Activated CD4-positive, alpha-beta memory T cell treated with anti-CD3 and anti-CD28 coated beads, Interleukin-2, amount 10 ng/mL, durations not matched to agents 7 days and 5 days (primary cell): ENCODE data around the gene NOVA2. TPM values are rescaled to one million over a fixed set of nuclear protein-coding genes. Genes with fewer than 3 reads are reported as not detected.

Experiments used
- CTCF ChIA-PET: fragments of 350-600 bp; sonication (Branson Sonifier 250); formaldehyde crosslinking; loops from one replicate; lab custom pipeline; 2021; ENCODE audit warnings: antibody characterized with exemption, inconsistent platforms; lab: Charles Lee
- POLR2A ChIA-PET: fragments of 350-600 bp; sonication (Branson Sonifier 250); formaldehyde crosslinking; loops from one replicate; lab custom pipeline; 2021; ENCODE audit warnings: antibody characterized with exemption; lab: Charles Lee
- DNase-seq: peaks from one replicate; pipeline ENCODE4 v3.0.0-alpha.2; 2020
- H3K27ac Mint-ChIP-seq: one replicate; pipeline ENCODE4 v1.8.0; 2021; ENCODE audit warnings: mild to moderate bottlenecking, mixed read lengths
- H3K27me3 Mint-ChIP-seq: one replicate; pipeline ENCODE4 v1.8.0; 2021; ENCODE audit warnings: mixed read lengths
- H3K36me3 Mint-ChIP-seq: one replicate; pipeline ENCODE4 v1.8.0; 2021; ENCODE audit warnings: low read depth, mixed read lengths
- H3K4me1 Mint-ChIP-seq: one replicate; pipeline ENCODE4 v1.8.0; 2021; ENCODE audit warnings: mixed read lengths
- H3K4me3 Mint-ChIP-seq: one replicate; pipeline ENCODE4 v1.8.0; 2021; ENCODE audit warnings: mild to moderate bottlenecking, mixed read lengths
- H3K9me3 Mint-ChIP-seq: one replicate; pipeline ENCODE4 v1.8.0; 2021; ENCODE audit warnings: mixed read lengths
- total RNA-seq, 2 experiments: library from RNA; stranded (reverse); gene quantifications; one replicate each; pipeline ENCODE4 v1.2.3, GENCODE V29; 2021

Gene NOVA2
- total RNA-seq, 2 experiments from 2014 or later, result 0.15 to 0.30 TPM

GRCh38 chr19:45972081-45972946 is 1.4 kb downstream of the NOVA2 start:
- Mint-ChIP-seq H3K36me3 (no peaks in the 10 kb centered on the region), H3K27ac (no peak overlapping the region), H3K9me3 (no peaks in the 10 kb centered on the region), H3K27me3 (peaks cover 68% of the 10 kb centered on the region), H3K4me3 (peak overlapping the region; percentile 4), H3K4me1 (peaks cover 19% of the 10 kb centered on the region)
- CTCF ChIA-PET, result no interaction called here
- POLR2A ChIA-PET, result interaction anchor here (1.2 kb wide), 1 partner anchor 12 kb away, joined by 3 read pairs; no protein-coding TSS in a partner anchor
- DNase-seq, result peak; percentile 25

- no peak overlapping the region for H3K27ac Mint-ChIP-seq
- ChIA-PET CTCF (no interaction called here), POLR2A (no interaction called here)
- no peaks in the 10 kb centered on the region for H3K36me3 Mint-ChIP-seq
- no peaks in the 10 kb centered on the region for H3K9me3 Mint-ChIP-seq
- H3K4me3 Mint-ChIP-seq, result no peak overlapping the region
- H3K4me1 Mint-ChIP-seq, result peaks cover 19% of the 10 kb centered on the region
- no peak for DNase-seq
- H3K27me3 Mint-ChIP-seq, result peaks cover 68% of the 10 kb centered on the region
These were observed 2.3 kb downstream of the NOVA2 start for GRCh38 chr19:45971260-45971902.

- no peak overlapping the region for H3K27ac Mint-ChIP-seq
- ChIA-PET CTCF (interaction anchor here (0.6 kb wide), 1 partner anchor 17 kb away, joined by 3 read pairs; no protein-coding TSS in a partner anchor), POLR2A (no interaction called here)
- H3K4me1 Mint-ChIP-seq, result peaks cover 19% of the 10 kb centered on the region
- H3K36me3 Mint-ChIP-seq, result no peaks in the 10 kb centered on the region
- no peak overlapping the region for H3K4me3 Mint-ChIP-seq
- no peak for DNase-seq
- H3K27me3 Mint-ChIP-seq, result peaks cover 63% of the 10 kb centered on the region
- no peaks in the 10 kb centered on the region for H3K9me3 Mint-ChIP-seq
These were observed 4.0 kb downstream of the NOVA2 start for GRCh38 chr19:45969676-45970075.

- no peak overlapping the region for H3K4me3 Mint-ChIP-seq
- peaks cover 17% of the 10 kb centered on the region for H3K4me1 Mint-ChIP-seq
- no peaks in the 10 kb centered on the region for H3K36me3 Mint-ChIP-seq
- CTCF ChIA-PET, result interaction anchor here (0.6 kb wide), 1 partner anchor 1755 kb away, joined by 3 read pairs; no protein-coding TSS in a partner anchor
- peaks cover 61% of the 10 kb centered on the region for H3K27me3 Mint-ChIP-seq
- no peaks in the 10 kb centered on the region for H3K9me3 Mint-ChIP-seq
- POLR2A ChIA-PET, result no interaction called here
- no peak for DNase-seq
- H3K27ac Mint-ChIP-seq, result no peak overlapping the region
These were observed 5.0 kb downstream of the NOVA2 start for GRCh38 chr19:45968626-45969025.

GRCh38 chr19:45967246-45967645 is 6.4 kb downstream of the NOVA2 start:
- Mint-ChIP-seq H3K27ac (no peak overlapping the region), H3K27me3 (peaks cover 59% of the 10 kb centered on the region), H3K36me3 (no peaks in the 10 kb centered on the region), H3K4me3 (no peak overlapping the region), H3K4me1 (peaks cover 12% of the 10 kb centered on the region), H3K9me3 (no peaks in the 10 kb centered on the region)
- CTCF ChIA-PET, result interaction anchor here (0.5 kb wide), 1 partner anchor 1755 kb away, joined by 3 read pairs; the partner anchor contains the start of gene ZNF227
- DNase-seq, result no peak
- POLR2A ChIA-PET, result no interaction called here

GRCh38 chr19:45962021-45962420 is 11.6 kb downstream of the NOVA2 start:
- Mint-ChIP-seq H3K27me3 (peaks cover 50% of the 10 kb centered on the region), H3K4me3 (no peak overlapping the region), H3K36me3 (no peaks in the 10 kb centered on the region), H3K27ac (no peak overlapping the region), H3K4me1 (no peaks in the 10 kb centered on the region), H3K9me3 (no peaks in the 10 kb centered on the region)
- ChIA-PET CTCF (no interaction called here), POLR2A (no interaction called here)
- no peak for DNase-seq

- peaks cover 48% of the 10 kb centered on the region for H3K27me3 Mint-ChIP-seq
- ChIA-PET POLR2A (interaction anchor here (1.1 kb wide), 1 partner anchor 12 kb away, joined by 3 read pairs; no protein-coding TSS in a partner anchor), CTCF (no interaction called here)
These were observed 12.9 kb downstream of the NOVA2 start for GRCh38 chr19:45960595-45961235.

GRCh38 chr19:45959517-45960025 is 14.1 kb downstream of the NOVA2 start:
- no peak for DNase-seq
- no peaks in the 10 kb centered on the region for H3K9me3 Mint-ChIP-seq
- H3K4me3 Mint-ChIP-seq, result no peak overlapping the region
- CTCF ChIA-PET, result no interaction called here
- H3K27me3 Mint-ChIP-seq, result peaks cover 49% of the 10 kb centered on the region
- H3K27ac Mint-ChIP-seq, result no peak overlapping the region
- no peaks in the 10 kb centered on the region for H3K36me3 Mint-ChIP-seq
- POLR2A ChIA-PET, result interaction anchor here (1.1 kb wide), 1 partner anchor 13 kb away, joined by 3 read pairs; no protein-coding TSS in a partner anchor
- peaks cover 12% of the 10 kb centered on the region for H3K4me1 Mint-ChIP-seq

More at GRCh38 chr19:45960595-45961235, 12.9 kb downstream of the NOVA2 start:
- Mint-ChIP-seq H3K4me3 (no peak overlapping the region), H3K27ac (no peak overlapping the region), H3K36me3 (no peaks in the 10 kb centered on the region), H3K9me3 (no peaks in the 10 kb centered on the region), H3K4me1 (peaks cover 3% of the 10 kb centered on the region)
- no peak for DNase-seq

GRCh38 chr19:45958769-45959516 is 14.7 kb downstream of the NOVA2 start:
- Mint-ChIP-seq H3K4me3 (no peak overlapping the region), H3K36me3 (no peaks in the 10 kb centered on the region), H3K4me1 (peaks cover 13% of the 10 kb centered on the region), H3K27me3 (peaks cover 47% of the 10 kb centered on the region), H3K9me3 (no peaks in the 10 kb centered on the region), H3K27ac (no peak overlapping the region)
- POLR2A ChIA-PET, result no interaction called here
- CTCF ChIA-PET, result no interaction called here
- no peak for DNase-seq

- H3K4me1 Mint-ChIP-seq, result peaks cover 19% of the 10 kb centered on the region
- H3K27ac Mint-ChIP-seq, result no peak overlapping the region
- peaks cover 45% of the 10 kb centered on the region for H3K27me3 Mint-ChIP-seq
- no peak for DNase-seq
- no peaks in the 10 kb centered on the region for H3K9me3 Mint-ChIP-seq
- CTCF ChIA-PET, result no interaction called here
- POLR2A ChIA-PET, result no interaction called here
- no peak overlapping the region for H3K4me3 Mint-ChIP-seq
- H3K36me3 Mint-ChIP-seq, result no peaks in the 10 kb centered on the region
These were observed 15.3 kb downstream of the NOVA2 start for GRCh38 chr19:45958320-45958719.

- ChIA-PET POLR2A (interaction anchor here (1.1 kb wide), 2 partner anchors 10 to 12 kb away, joined by 3 read pairs; no protein-coding TSS in a partner anchor), CTCF (no interaction called here)
- Mint-ChIP-seq H3K36me3 (no peaks in the 10 kb centered on the region), H3K27me3 (peaks cover 35% of the 10 kb centered on the region), H3K9me3 (no peaks in the 10 kb centered on the region), H3K4me1 (peaks cover 33% of the 10 kb centered on the region), H3K4me3 (no peak overlapping the region), H3K27ac (no peak overlapping the region)
- DNase-seq, result no peak
These were observed 17.6 kb downstream of the NOVA2 start for GRCh38 chr19:45955905-45956608.
